Body of pancreas (tissue), 4 donors: ENCODE measurements around the gene ZBTB4. TPM values are rescaled to one million over a fixed set of nuclear protein-coding genes. Genes with fewer than 3 reads are reported as not detected.

Experiments used
- ATAC-seq: fragments of 150-250 bp; one replicate; pipeline ENCODE4 v1.9.1; 2016
- DNase-seq, 4 donors: peaks; one replicate each; pipeline ENCODE4 v3.0.0-alpha.2; 2019
- H3K27ac ChIP-seq, 4 donors: fragments of 200-600 bp; sonication (generic); 1 replicate in 3 of 4; 2 replicates in 1 of 4; pipeline versions ENCODE4 v1.5.1 to v1.6.1; 2016 to 2019; ENCODE audit warnings: mild to moderate bottlenecking in 1 of 4, mixed read lengths in 1 of 4, moderate library complexity in 1 of 4
- H3K27me3 ChIP-seq, 2 donors: fragments of 200-600 bp; sonication (generic); one replicate each; pipeline ENCODE4 v1.6.0; 2016; ENCODE audit warnings: mild to moderate bottlenecking in 1 of 2
- H3K36me3 ChIP-seq, 2 donors: fragments of 200-600 bp; sonication (generic); replicated peaks in 1 of 2; 2 replicates each; pipeline ENCODE4 v1.5.1; 2016; ENCODE audit warnings: low read depth in 2 of 2; ENCODE audit not compliant: insufficient read depth in 1 of 2
- H3K4me1 ChIP-seq: fragments of 200-600 bp; sonication (generic); one replicate; pipeline ENCODE4 v1.6.0; 2016
- H3K4me3 ChIP-seq, 2 donors: fragments of 200-600 bp; sonication (generic); 1 replicate in 1 of 2; 2 replicates in 1 of 2; pipeline ENCODE4 v1.5.1; 2016 to 2019
- H3K9me3 ChIP-seq, 3 donors: fragments of 200-600 bp; sonication (generic); 1 replicate in 2 of 3; 2 replicates in 1 of 3; pipeline ENCODE4 v1.5.1; 2016
- CTCF ChIP-seq, 7 experiments: fragments of 450-650 bp in 4 of 7; fragments of 200-600 bp in 3 of 7; sonication (generic) in 3 of 7; IDR thresholded peaks; one replicate each; pipeline ENCODE4 v1.5.1; 2016 to 2019; ENCODE audit warnings: antibody characterized with exemption in 7 of 7
- POLR2A ChIP-seq, 3 donors: fragments of 450-650 bp; IDR thresholded peaks; one replicate each; pipeline ENCODE4 v1.6.1; 2016; ENCODE audit warnings: antibody characterized with exemption in 3 of 3, mild to moderate bottlenecking in 2 of 3
- WGBS, 2 donors: methylation state at CpG; one replicate each; pipeline ENCODE4 v1.1.5; 2017; 5-methylcytosine and 5-hydroxymethylcytosine counted together
- intact Hi-C: fragments of 100-400 bp; cut with DNase I; formaldehyde crosslinking; loops from one replicate; pipeline ENCODE4 v1.15.1; 2023
- total RNA-seq, 2 donors: library from RNA; depleted of rRNA; stranded (reverse); fragments of >200 nt; gene quantifications; one replicate each; pipeline ENCODE4 v1.1.0, GENCODE V29; 2016

The ZBTB4 gene
- total RNA-seq: 10 to 100 TPM; 30.9 to 38.2 TPM

DNA sequence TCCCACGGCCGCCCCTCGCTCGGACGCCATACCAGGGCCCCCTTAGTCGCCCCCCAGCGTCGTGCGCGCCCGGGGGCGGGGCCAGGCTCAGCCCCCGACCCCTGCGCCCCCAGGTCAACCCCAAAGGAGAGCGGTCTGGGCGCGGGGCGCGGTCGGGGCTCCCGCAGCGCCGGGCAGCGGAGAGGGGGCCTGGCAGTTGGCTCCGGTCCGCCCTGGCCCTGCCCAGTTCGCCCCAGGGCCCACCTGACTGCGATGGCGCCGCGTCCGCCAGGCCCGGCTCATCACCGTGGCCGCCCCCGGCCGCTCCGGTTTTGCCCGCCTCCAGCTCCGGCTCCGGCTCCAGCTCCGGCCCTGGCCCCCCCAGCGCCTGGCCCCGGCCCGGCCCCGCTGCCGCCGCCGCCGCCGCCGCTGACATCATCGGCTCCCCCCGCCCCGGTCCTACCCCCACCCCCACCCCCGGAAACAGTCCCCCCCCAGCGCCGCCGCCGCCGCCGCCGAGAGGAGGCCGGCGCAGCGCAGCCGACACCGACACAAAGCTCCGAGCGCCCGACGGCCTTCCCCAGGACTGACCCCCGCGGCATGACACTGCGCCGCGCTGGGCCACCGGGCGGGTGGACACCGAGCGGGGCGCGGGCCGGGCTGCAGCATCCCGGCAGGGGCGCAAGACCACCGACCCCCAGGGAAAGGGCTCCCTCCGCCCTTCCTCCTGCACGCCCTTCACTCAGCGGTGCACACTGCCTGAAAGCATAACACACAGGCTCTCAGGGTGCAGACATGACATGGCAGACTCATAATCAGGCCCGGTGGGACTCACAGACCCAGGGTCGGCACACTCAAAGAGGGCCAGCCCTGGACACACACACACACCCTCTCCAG lies at the start of gene ZBTB4:
Gene ZBTB4, minus strand, starts transcription at position 419 of the 876 bp plus-strand sequence. CDS start 12,830 bp downstream, outside the sequence.
- ATAC-seq: peak; percentile 23
- intact Hi-C loops: no loop called here
- no peaks in the 10 kb centered on the region for H3K9me3 ChIP-seq

GRCh38 chr17:7528842-7529241 lies 49.4 kb upstream of the ZBTB4 start:
- Histone ChIP-seq H3K27ac (no peak overlapping the region), H3K27me3 (no peaks in the 10 kb centered on the region), H3K36me3 (no peaks in the 10 kb centered on the region), H3K9me3 (peaks cover 0 to 8% (median 0%) of the 10 kb centered on the region in 3 donors), H3K4me3 (no peak overlapping the region), H3K4me1 (peaks cover 7% of the 10 kb centered on the region)
- intact Hi-C loops: no loop called here
- ATAC-seq: no peak
- DNase-seq: no peak
- TF ChIP-seq CTCF (IDR thresholded peaks at IDR 0.05): no peak
- TF ChIP-seq POLR2A (IDR thresholded peaks at IDR 0.05): no peak

More for the DNA sequence above, at the start of gene ZBTB4:
- Histone ChIP-seq H3K36me3 (no peaks in the 10 kb centered on the region), H3K27ac (peak within 1 kb of the TSS; percentile 99 to 100 (median 99)), H3K27me3 (no peaks in the 10 kb centered on the region), H3K4me1 (peaks cover 57% of the 10 kb centered on the region), H3K4me3 (peak within 1 kb of the TSS; percentile 79 to 100)
- 0% methylated on average over 2 to 47 of the region's 92 CpGs for WGBS, 2 donors
- peak in 1 of 7 experiments; percentile 6 for TF ChIP-seq CTCF (IDR thresholded peaks at IDR 0.05)
- TF ChIP-seq POLR2A (IDR thresholded peaks at IDR 0.05): peak; percentile 41 to 70 (median 59)
- DNase-seq: peak; percentile 63 to 73 (median 66)

DNA sequence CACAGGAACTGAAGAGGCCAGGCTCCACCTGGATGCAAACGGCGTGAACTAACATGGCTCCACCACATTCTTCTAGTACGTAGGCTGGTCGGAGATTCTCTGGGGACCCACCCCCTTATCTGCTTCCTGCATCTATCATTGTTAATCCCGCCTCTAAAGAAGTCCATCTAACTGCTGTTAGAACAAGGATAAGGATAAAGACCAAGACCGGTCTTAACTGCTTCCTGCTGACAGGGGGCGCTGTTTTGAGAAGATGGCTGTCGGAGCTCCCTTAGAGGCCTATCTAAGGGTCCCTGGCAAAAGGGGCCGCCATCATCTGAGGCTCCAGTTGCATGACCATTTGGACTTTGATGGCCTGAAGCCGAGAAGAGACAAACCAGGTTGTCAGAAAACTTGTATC lies 43.6 kb upstream of the ZBTB4 start:
- H3K4me1 ChIP-seq: no peaks in the 10 kb centered on the region
- H3K36me3 ChIP-seq: no peaks in the 10 kb centered on the region
- ATAC-seq (no peak), DNase-seq (peak in 2 of 4 donors; percentile 22 to 29)
- 36 to 43% methylated on average over 10 of the region's 10 CpGs for WGBS, 2 donors
- no peaks in the 10 kb centered on the region for H3K9me3 ChIP-seq
- no peak overlapping the region for H3K4me3 ChIP-seq
- no peak overlapping the region for H3K27ac ChIP-seq
- intact Hi-C loops: no loop called here
- TF ChIP-seq CTCF (IDR thresholded peaks at IDR 0.05) (peak in 6 of 7 experiments; percentile 19 to 39 (median 30)), POLR2A (IDR thresholded peaks at IDR 0.05) (no peak)
- no peaks in the 10 kb centered on the region for H3K27me3 ChIP-seq

DNA sequence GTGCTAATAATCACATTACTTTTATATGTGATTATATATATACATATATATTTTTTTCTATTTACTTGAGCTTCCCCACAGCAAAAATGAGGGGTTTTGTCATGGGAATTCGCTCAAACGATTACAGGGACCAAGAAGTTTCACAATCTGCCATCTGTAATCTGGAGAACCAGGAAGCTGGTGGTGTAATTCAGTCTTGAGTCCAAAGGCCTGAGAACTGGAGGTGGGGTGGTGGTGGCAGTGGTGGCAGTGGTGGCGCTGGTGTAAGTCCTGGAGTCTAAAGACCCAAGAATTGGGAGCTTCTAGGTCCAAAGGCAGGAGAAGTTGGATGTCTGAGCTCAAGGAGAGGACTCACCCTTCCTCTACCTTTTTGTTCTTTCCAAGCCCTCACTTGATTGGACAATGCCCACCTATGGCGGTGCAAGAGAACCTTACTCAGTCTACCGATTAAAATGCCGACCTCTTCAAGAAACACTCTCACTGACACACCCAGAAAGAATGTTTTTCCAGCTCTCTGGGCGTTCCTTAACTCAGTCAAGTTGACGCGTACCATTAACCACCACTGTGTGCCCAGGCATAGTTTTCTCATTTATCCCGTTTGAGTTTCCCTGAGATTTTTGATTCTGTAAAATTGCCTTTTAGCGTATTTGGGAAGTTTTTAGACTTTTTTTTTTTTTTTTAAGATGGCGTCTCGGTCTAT lies 36.6 kb upstream of the ZBTB4 start:
- H3K27ac ChIP-seq: no peak overlapping the region
- no peaks in the 10 kb centered on the region for H3K9me3 ChIP-seq
- ATAC-seq (no peak), DNase-seq (peak in 1 of 4 donors; percentile 25)
- H3K27me3 ChIP-seq: no peaks in the 10 kb centered on the region
- peaks cover 22 to 23% of the 10 kb centered on the region in 2 donors for H3K36me3 ChIP-seq
- H3K4me3 ChIP-seq: no peak overlapping the region
- intact Hi-C loops: no loop called here
- no peaks in the 10 kb centered on the region for H3K4me1 ChIP-seq
- TF ChIP-seq CTCF (IDR thresholded peaks at IDR 0.05): no peak
- no peak for TF ChIP-seq POLR2A (IDR thresholded peaks at IDR 0.05)
- 89 to 90% methylated on average over 13 of the region's 13 CpGs for WGBS, 2 donors
